ENCODE measurements around the gene TP53I13.

The TP53I13 gene

DNA sequence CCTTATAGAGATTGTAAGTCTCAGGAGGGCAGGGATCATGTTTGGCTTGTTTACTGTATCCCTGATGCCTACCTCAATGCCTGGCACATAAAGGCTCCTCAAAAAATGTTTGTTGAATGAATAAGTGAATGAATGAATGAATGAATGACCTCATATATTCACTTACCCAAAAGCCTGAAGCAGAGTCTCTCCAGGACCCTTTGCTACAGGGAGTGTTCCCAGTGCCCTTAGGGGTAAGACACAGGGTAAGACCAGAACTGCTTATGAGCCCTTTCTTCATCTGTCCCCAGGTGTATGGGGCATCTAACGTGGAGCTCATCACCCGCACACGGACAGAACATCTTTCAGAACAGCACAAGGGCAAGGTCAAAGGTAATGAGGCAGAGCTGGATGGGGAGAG is 41.9 kb downstream of the TP53I13 start:
- no peak for DNase-seq (ENCODE audit: low read depth in 1 of 2, low spot score in 1 of 2)
- Histone ChIP-seq H3K27me3 (ENCODE audit: insufficient read depth, poor library complexity, severe bottlenecking) (no peaks in the 10 kb centered on the region), H3K27ac (replicated peaks) (no peak overlapping the region), H3K4me3 (replicated peaks; ENCODE audit: insufficient read depth, low read length) (no peak overlapping the region)
- TF ChIP-seq GABPA (IDR thresholded peaks at IDR 0.05; ENCODE audit: low read depth) (no peak), POLR2AphosphoS5 (IDR thresholded peaks at IDR 0.05; ENCODE audit: low read depth) (no peak), SPI1 (IDR thresholded peaks at IDR 0.05; ENCODE audit: borderline replicate concordance, low read depth) (no peak)
- TF ChIP-seq, protein P1, sequence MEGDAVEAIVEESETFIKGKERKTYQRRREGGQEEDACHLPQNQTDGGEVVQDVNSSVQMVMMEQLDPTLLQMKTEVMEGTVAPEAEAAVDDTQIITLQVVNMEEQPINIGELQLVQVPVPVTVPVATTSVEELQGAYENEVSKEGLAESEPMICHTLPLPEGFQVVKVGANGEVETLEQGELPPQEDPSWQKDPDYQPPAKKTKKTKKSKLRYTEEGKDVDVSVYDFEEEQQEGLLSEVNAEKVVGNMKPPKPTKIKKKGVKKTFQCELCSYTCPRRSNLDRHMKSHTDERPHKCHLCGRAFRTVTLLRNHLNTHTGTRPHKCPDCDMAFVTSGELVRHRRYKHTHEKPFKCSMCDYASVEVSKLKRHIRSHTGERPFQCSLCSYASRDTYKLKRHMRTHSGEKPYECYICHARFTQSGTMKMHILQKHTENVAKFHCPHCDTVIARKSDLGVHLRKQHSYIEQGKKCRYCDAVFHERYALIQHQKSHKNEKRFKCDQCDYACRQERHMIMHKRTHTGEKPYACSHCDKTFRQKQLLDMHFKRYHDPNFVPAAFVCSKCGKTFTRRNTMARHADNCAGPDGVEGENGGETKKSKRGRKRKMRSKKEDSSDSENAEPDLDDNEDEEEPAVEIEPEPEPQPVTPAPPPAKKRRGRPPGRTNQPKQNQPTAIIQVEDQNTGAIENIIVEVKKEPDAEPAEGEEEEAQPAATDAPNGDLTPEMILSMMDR (IDR thresholded peaks at IDR 0.05; ENCODE audit: insufficient read depth, low read length), result no peak
- TF ChIP-seq, protein P2, sequence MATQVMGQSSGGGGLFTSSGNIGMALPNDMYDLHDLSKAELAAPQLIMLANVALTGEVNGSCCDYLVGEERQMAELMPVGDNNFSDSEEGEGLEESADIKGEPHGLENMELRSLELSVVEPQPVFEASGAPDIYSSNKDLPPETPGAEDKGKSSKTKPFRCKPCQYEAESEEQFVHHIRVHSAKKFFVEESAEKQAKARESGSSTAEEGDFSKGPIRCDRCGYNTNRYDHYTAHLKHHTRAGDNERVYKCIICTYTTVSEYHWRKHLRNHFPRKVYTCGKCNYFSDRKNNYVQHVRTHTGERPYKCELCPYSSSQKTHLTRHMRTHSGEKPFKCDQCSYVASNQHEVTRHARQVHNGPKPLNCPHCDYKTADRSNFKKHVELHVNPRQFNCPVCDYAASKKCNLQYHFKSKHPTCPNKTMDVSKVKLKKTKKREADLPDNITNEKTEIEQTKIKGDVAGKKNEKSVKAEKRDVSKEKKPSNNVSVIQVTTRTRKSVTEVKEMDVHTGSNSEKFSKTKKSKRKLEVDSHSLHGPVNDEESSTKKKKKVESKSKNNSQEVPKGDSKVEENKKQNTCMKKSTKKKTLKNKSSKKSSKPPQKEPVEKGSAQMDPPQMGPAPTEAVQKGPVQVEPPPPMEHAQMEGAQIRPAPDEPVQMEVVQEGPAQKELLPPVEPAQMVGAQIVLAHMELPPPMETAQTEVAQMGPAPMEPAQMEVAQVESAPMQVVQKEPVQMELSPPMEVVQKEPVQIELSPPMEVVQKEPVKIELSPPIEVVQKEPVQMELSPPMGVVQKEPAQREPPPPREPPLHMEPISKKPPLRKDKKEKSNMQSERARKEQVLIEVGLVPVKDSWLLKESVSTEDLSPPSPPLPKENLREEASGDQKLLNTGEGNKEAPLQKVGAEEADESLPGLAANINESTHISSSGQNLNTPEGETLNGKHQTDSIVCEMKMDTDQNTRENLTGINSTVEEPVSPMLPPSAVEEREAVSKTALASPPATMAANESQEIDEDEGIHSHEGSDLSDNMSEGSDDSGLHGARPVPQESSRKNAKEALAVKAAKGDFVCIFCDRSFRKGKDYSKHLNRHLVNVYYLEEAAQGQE (IDR thresholded peaks at IDR 0.05; ENCODE audit: insufficient replicate concordance, low read depth), result no peak

DNA sequence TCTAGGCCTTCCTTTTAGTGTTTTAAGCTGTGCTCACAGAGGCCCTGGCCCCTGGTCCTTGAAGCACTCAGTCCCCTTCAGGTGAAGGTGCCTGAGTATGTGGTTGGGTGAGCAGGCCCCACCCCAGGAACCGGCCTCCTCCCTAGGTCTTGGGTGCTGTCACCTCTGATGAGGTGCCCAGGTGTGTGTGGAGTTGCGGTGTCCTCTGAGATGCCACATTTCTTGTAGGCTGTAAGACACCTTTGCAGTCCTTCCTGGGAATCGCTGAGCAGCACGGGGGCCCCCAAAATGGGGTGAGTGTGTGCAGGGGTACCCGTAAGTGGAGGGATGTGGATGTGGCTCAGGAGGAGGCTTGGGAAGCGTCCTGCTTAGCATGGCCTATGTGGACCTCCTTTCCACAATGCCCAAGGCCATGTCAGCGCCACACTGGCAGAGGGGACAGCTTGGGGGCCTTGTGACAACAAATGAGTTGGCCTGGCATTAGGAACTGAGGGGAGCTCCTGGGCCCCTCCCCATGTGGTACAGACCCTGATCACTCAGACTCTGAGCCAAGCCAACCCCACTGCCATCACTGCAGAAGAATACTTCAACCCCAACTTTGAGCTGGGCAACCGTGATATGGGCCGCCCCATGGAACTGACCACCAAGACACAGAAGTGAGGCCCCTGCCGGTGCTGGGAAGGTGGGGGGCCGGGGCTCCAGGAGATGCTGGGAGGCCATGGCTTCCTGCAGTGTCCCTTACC is 43.0 kb downstream of the TP53I13 start:
- H3K4me3 ChIP-seq (replicated peaks; ENCODE audit: insufficient read depth, low read length), result no peak overlapping the region
- TF ChIP-seq, protein P1 (IDR thresholded peaks at IDR 0.05; ENCODE audit: insufficient read depth, low read length), result no peak
- TF ChIP-seq POLR2AphosphoS5 (IDR thresholded peaks at IDR 0.05; ENCODE audit: low read depth), result no peak
- TF ChIP-seq SPI1 (IDR thresholded peaks at IDR 0.05; ENCODE audit: borderline replicate concordance, low read depth), result no peak
- TF ChIP-seq, protein P2 (IDR thresholded peaks at IDR 0.05; ENCODE audit: insufficient replicate concordance, low read depth), result no peak
- TF ChIP-seq GABPA (IDR thresholded peaks at IDR 0.05; ENCODE audit: low read depth), result no peak
- H3K27me3 ChIP-seq (ENCODE audit: insufficient read depth, poor library complexity, severe bottlenecking), result peaks cover 6% of the 10 kb centered on the region
- no peak for DNase-seq (ENCODE audit: low read depth in 1 of 2, low spot score in 1 of 2)
- no peak overlapping the region for H3K27ac ChIP-seq (replicated peaks)

DNA sequence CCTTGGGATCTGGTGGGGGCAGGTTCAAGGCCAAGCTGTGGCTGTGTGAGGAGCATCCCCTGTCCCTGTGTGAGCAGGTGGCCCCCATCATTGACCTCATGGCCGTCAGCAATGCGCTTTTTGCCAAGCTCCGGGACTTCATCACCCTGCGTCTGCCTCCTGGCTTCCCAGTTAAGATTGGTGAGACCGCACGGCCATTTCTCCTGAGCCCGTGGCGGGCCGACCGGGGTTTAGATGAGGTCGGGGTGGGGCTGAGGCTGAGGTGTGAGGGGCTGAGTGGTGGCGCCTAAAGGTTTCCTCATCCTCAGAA is 43.5 kb downstream of the TP53I13 start:
- Histone ChIP-seq H3K27ac (replicated peaks) (no peak overlapping the region), H3K27me3 (ENCODE audit: insufficient read depth, poor library complexity, severe bottlenecking) (peaks cover 8% of the 10 kb centered on the region), H3K4me3 (replicated peaks; ENCODE audit: insufficient read depth, low read length) (no peak overlapping the region)
- TF ChIP-seq GABPA (IDR thresholded peaks at IDR 0.05; ENCODE audit: low read depth) (no peak), POLR2AphosphoS5 (IDR thresholded peaks at IDR 0.05; ENCODE audit: low read depth) (no peak), SPI1 (IDR thresholded peaks at IDR 0.05; ENCODE audit: borderline replicate concordance, low read depth) (no peak)
- TF ChIP-seq, protein P2 (IDR thresholded peaks at IDR 0.05; ENCODE audit: insufficient replicate concordance, low read depth), result no peak
- TF ChIP-seq, protein P1 (IDR thresholded peaks at IDR 0.05; ENCODE audit: insufficient read depth, low read length), result no peak
- DNase-seq (ENCODE audit: low read depth in 1 of 2, low spot score in 1 of 2), result no peak

Measured in HL-60 (cell line).